Activated effector memory CD4-positive, alpha-beta T cell treated with Interleukin-2 at 50 U/mL for 16 hours (primary cell): Measurements from ENCODE around the gene MRPS17.

ENCODE experiments used
- DNase-seq: peaks from one replicate; pipeline ENCODE4 v3.0.0-alpha.2; 2020

MRPS17 gene

GRCh38 chr7:55973747-55974250 lies 22.1 kb downstream of the MRPS17 start:
- no peak for DNase-seq

- no peak for DNase-seq
Measured at GRCh38 chr7:55975988-55976633, 24.4 kb downstream of the MRPS17 start.

- DNase-seq = no peak
Measured at GRCh38 chr7:55977831-55978230, 26.2 kb downstream of the MRPS17 start.

- no peak for DNase-seq
Measured at GRCh38 chr7:55980266-55980665, 28.6 kb downstream of the MRPS17 start.

- DNase-seq = no peak
Measured at GRCh38 chr7:55983537-55983936, 31.9 kb downstream of the MRPS17 start.

GRCh38 chr7:55992346-55992745 lies 40.7 kb downstream of the MRPS17 start:
- DNase-seq = no peak

GRCh38 chr7:55996856-55997500 lies 45.3 kb downstream of the MRPS17 start:
- no peak for DNase-seq

GRCh38 chr7:56003749-56004148 lies 52.1 kb downstream of the MRPS17 start:
- DNase-seq = no peak
